ENCODE results near the gene NOLC1.
A peak's percentile ranks its signal among the peaks of the same experiment; 100 is the strongest.

NOLC1 gene

GRCh38 chr10:102117391-102118159 lies 34.6 kb upstream of the NOLC1 start:
- DNase-seq (ENCODE audit: insufficient read length, low spot score) (no peak), FAIRE-seq (no peak)

GRCh38 chr10:102118867-102119266 lies 33.3 kb upstream of the NOLC1 start:
- TF ChIP-seq POLR2A (IDR thresholded peaks at IDR 0.05; ENCODE audit: low read depth, low read length) = no peak
- FAIRE-seq (no peak), DNase-seq (ENCODE audit: insufficient read length, low spot score) (no peak)

More at GRCh38 chr10:102117391-102118159, 34.6 kb upstream of the NOLC1 start:
- no peak for TF ChIP-seq POLR2A (IDR thresholded peaks at IDR 0.05; ENCODE audit: low read depth, low read length)

GRCh38 chr10:102119417-102120141 lies 32.6 kb upstream of the NOLC1 start:
- TF ChIP-seq POLR2A (IDR thresholded peaks at IDR 0.05; ENCODE audit: low read depth, low read length) = 0 out of 2 replicates have a peak, but pooled peaks have one; percentile 14
- FAIRE-seq (no peak), DNase-seq (ENCODE audit: insufficient read length, low spot score) (peak; percentile 85)

- FAIRE-seq (no peak), DNase-seq (ENCODE audit: insufficient read length, low spot score) (no peak)
- TF ChIP-seq POLR2A (IDR thresholded peaks at IDR 0.05; ENCODE audit: low read depth, low read length) = peak; percentile 80
Observed at GRCh38 chr10:102120142-102120990, 31.8 kb upstream of the NOLC1 start, which contains the start of gene LDB1. Gene LDB1 (minus strand): TSS chr10:102120368. CDS start chr10:102120110, 258 bp downstream.

GRCh38 chr10:102120991-102121738 lies 31.0 kb upstream of the NOLC1 start:
- no peak for FAIRE-seq
- DNase-seq (ENCODE audit: insufficient read length, low spot score) = peak; percentile 81
- 0 out of 2 replicates have a peak, but pooled peaks have one; percentile 13 for TF ChIP-seq POLR2A (IDR thresholded peaks at IDR 0.05; ENCODE audit: low read depth, low read length)

- FAIRE-seq = no peak
- DNase-seq (ENCODE audit: insufficient read length, low spot score) = no peak
- TF ChIP-seq POLR2A (IDR thresholded peaks at IDR 0.05; ENCODE audit: low read depth, low read length) = no peak
Observed at GRCh38 chr10:102121739-102122372, 30.3 kb upstream of the NOLC1 start.

GRCh38 chr10:102122450-102122849 lies 29.7 kb upstream of the NOLC1 start:
- FAIRE-seq (no peak), DNase-seq (ENCODE audit: insufficient read length, low spot score) (no peak)
- no peak for TF ChIP-seq POLR2A (IDR thresholded peaks at IDR 0.05; ENCODE audit: low read depth, low read length)

- no peak for TF ChIP-seq POLR2A (IDR thresholded peaks at IDR 0.05; ENCODE audit: low read depth, low read length)
- FAIRE-seq = no peak
- no peak for DNase-seq (ENCODE audit: insufficient read length, low spot score)
Observed at GRCh38 chr10:102123223-102123622, 29.0 kb upstream of the NOLC1 start.

GRCh38 chr10:102131286-102132170 lies 20.7 kb upstream of the NOLC1 start:
- no peak for TF ChIP-seq POLR2A (IDR thresholded peaks at IDR 0.05; ENCODE audit: low read depth, low read length)
- DNase-seq (ENCODE audit: insufficient read length, low spot score) (no peak), FAIRE-seq (no peak)

GRCh38 chr10:102132193-102132562 lies 20.0 kb upstream of the NOLC1 start:
- FAIRE-seq = no peak
- TF ChIP-seq POLR2A (IDR thresholded peaks at IDR 0.05; ENCODE audit: low read depth, low read length) = no peak
- no peak for DNase-seq (ENCODE audit: insufficient read length, low spot score)

GRCh38 chr10:102132563-102133372 lies 19.4 kb upstream of the NOLC1 start, which contains the start of gene PPRC1:
Gene PPRC1 (plus strand): TSS chr10:102133040. CDS start chr10:102133069, 29 bp downstream.
- TF ChIP-seq POLR2A (IDR thresholded peaks at IDR 0.05; ENCODE audit: low read depth, low read length) = peak; percentile 81; the same call in 1 of the 2 replicates
- FAIRE-seq (no peak), DNase-seq (ENCODE audit: insufficient read length, low spot score) (peak; percentile 93)

Measured in H54 (cell line).